ENCODE measurements around the gene SLC30A10. TPM values are rescaled to one million over a fixed set of nuclear protein-coding genes. Genes with fewer than 3 reads are reported as not detected.

Gene SLC30A10
- total RNA-seq, 1 experiment from 2014 or later: 0.09 TPM

GRCh38 chr1:219908170-219908569, 20.2 kb downstream of the SLC30A10 start:
- Histone ChIP-seq H3K4me1 (ENCODE audit: insufficient read depth, low read length) (no peaks in the 10 kb centered on the region), H3K79me2 (ENCODE audit: insufficient read depth, low read length) (no peaks in the 10 kb centered on the region), H3K27me3 (ENCODE audit: insufficient read depth, low read length) (no peaks in the 10 kb centered on the region), H3K14ac (ENCODE audit: insufficient read depth, low read length) (no peak overlapping the region), H3K27ac (ENCODE audit: insufficient read length, low read depth, low read length) (no peak overlapping the region), H4K5ac (ENCODE audit: insufficient read length, low read depth, low read length) (no peak overlapping the region), H3K4ac (ENCODE audit: low read depth, low read length) (no peak overlapping the region), H2BK120ac (ENCODE audit: low read depth, low read length, poor library complexity, severe bottlenecking) (no peak overlapping the region), H4K91ac (ENCODE audit: insufficient read length, low read depth, low read length) (no peak overlapping the region), H3K9me3 (ENCODE audit: control insufficient read depth, low read depth, low read length) (no peaks in the 10 kb centered on the region), H3K4me2 (ENCODE audit: insufficient read depth, insufficient read length, low read length) (no peak overlapping the region), H3K9ac (ENCODE audit: extremely low read depth, insufficient read length, low read length) (no peak overlapping the region), H2BK12ac (ENCODE audit: insufficient read length, low read depth, low read length) (no peak overlapping the region), H3K79me1 (ENCODE audit: insufficient read depth, low read depth, low read length, poor library complexity, severe bottlenecking) (no peaks in the 10 kb centered on the region), H4K20me1 (ENCODE audit: control insufficient read depth, insufficient read depth, insufficient read length) (no peaks in the 10 kb centered on the region), H2AFZ (ENCODE audit: low read length) (no peak overlapping the region), H3T11ph (ENCODE audit: low read length) (no peak overlapping the region), H3K18ac (ENCODE audit: insufficient read length, low read depth, low read length) (no peak overlapping the region), H3K56ac (ENCODE audit: insufficient read length, low read depth, low read length) (no peak overlapping the region), H3K23me2 (ENCODE audit: insufficient read length, low read depth, low read length, poor library complexity, severe bottlenecking) (no peaks in the 10 kb centered on the region), H2BK5ac (ENCODE audit: insufficient read length, low read length) (no peak overlapping the region), H2AK5ac (ENCODE audit: insufficient read length, low read length) (no peak overlapping the region), H4K8ac (replicated peaks; ENCODE audit: insufficient read length, low read depth, low read length) (no peak overlapping the region), H2BK15ac (ENCODE audit: low read depth, low read length) (no peak overlapping the region), H2BK20ac (ENCODE audit: low read depth, low read length, poor library complexity, severe bottlenecking) (no peak overlapping the region), H3K23ac (ENCODE audit: insufficient read length, low read depth, low read length) (no peak overlapping the region)
- H3K27me3 Mint-ChIP-seq (ENCODE audit: low read depth): no peaks in the 10 kb centered on the region; the same call in 1 of the 2 replicates
- no peaks in the 10 kb centered on the region for H3K9me3 Mint-ChIP-seq
- H3K27ac Mint-ChIP-seq: no peak overlapping the region; a peak in 1 of 7 replicates
- H3K4me1 Mint-ChIP-seq: peaks cover 9 to 19% of the 10 kb centered on the region in 2 experiments
- no peak for TF ChIP-seq CTCF (conservative IDR thresholded peaks at IDR 0.05)
- DNase-seq: no peak
- no peaks in the 10 kb centered on the region for H3K36me3 Mint-ChIP-seq (ENCODE audit: insufficient read depth in 1 of 3, low read depth in 3 of 3)
- no peak overlapping the region for H3K4me3 Mint-ChIP-seq
- no CpG with 5 or more reads among the region's 3 CpGs for WGBS (ENCODE audit: extremely low coverage, insufficient read length, low lambda C conversion rate)
